Erythroblast (primary cell): ENCODE measurements around the gene KDM4C.

Experiments
- DNase-seq, 2 experiments: peaks; one replicate each; lab custom pipeline; 2025; lab: John Stamatoyannopoulos, UW
- GATA1 ChIP-seq: IDR thresholded peaks from 2 replicates; pipeline ENCODE4 v1.6.1; 2011; ENCODE audit warnings: low read depth, mild to moderate bottlenecking, control low read depth, low read length, moderate library complexity
- POLR2A ChIP-seq: IDR thresholded peaks from 2 replicates; pipeline ENCODE4 v1.6.1; 2011; ENCODE audit warnings: mild to moderate bottlenecking, low read length

The KDM4C gene

DNA sequence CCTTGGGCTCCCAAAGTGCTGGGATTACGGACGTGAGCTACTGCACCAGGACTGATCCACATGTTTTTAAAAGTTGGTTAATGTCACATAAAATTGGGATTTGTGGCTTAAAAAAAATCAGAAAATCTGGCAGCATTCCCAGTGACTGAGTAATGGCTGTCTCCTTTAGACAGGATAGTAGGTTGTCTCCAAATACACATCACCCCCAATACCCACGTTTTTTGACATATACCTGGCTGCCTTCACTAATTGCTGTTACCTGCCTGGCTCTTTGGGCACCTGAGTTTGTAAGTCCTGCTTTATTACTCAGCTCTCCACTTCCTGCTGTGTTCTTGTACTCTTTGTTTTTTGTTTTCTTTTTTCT lies 84.8 kb downstream of the KDM4C start:
- no peak for DNase-seq
- no peak for TF ChIP-seq GATA1
- TF ChIP-seq POLR2A, result no peak

DNA sequence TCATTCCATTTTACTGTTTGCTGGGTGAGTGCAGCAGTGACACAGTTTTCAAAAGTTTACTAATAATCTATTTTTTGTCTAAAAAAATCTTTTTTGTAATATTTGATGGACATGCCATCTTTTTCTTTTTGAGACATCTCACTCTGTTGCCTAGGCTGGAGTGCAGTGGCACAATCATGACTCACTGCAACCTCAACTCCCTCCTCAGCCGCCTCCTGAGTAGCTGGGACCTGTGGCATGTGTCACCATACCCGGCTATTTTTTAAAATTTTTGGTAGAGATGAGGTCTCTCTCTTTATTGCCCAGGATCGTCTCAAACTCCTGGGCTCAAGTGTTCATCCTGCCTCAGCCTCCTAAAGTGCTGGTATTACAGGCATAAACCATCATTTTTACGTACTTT lies 86.0 kb downstream of the KDM4C start:
- no peak for TF ChIP-seq GATA1
- TF ChIP-seq POLR2A, result no peak

DNA sequence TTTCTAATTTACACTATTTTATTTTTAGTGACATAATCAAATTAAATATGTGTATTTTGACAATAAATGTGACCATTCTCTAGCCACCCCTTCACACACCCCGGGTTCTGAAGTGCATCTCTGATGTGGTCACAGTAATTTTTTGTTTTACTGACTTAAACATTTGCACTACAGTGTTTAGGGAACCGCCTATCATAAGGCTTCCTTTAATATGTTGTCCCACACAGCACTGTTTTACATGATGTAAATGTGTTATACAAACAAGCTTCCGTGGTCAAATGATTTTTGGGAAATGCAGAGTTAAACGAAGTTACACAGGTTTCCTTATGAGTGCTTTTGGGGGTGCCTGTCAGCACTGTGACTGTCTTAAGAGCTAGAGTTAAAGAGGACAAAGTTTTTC lies 86.5 kb downstream of the KDM4C start:
- DNase-seq, result no peak
- no peak for TF ChIP-seq POLR2A
- TF ChIP-seq GATA1, result no peak

More for the DNA sequence above, 86.0 kb downstream of the KDM4C start:
- DNase-seq, result no peak

DNA sequence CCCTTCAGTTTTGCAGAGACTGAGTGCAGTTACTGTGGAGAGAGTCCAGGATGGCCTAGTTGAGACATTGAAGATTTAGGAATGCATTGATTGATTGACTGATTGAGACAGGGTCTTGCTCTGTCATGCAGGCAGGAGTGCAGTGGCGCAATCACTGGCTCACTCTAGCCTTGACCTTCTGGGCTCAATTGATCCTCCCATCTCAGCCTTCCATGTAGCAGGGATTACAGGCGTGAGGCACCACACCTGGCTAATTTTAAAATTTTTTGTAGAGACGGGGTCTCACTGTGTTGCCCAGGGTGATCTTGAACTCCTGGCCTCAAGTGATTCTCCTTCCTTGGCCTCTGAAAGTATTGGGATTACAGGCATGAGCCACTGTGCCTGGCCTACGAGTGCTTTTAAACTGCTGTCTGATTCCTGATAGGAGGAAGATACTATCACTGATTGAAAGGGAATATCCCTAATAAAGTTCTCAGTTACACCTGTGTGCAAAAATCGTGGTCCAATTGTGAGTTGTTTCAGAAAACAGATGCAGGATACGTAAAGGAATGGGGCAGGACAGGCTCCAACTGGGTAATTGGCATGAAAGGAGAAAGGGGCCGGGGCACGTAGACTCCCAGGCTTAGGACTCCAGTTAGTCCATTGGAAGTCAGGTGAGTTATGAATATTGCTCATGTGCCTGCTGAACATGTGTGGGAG lies 87.5 kb downstream of the KDM4C start:
- DNase-seq, result no peak
- TF ChIP-seq GATA1 (no peak), POLR2A (no peak)

DNA sequence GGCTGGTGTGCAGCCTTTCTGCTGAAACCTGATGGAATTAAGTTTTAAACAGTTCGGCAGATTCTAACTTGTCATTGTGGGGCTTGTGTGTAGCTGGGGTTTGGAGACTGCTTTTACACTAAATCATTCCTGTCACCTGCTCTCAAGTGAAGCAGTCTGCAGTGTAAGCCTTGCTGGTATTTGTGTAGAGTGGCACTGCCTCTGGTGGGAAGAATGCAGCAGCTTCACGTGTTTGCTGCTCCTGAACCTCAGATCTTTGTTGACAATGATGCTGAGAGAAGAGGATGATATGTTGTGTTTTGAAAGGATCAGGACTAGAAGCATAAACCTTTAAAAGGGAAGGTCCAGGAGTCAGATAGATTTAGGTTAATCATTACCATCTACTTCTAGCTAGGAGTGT lies 88.1 kb downstream of the KDM4C start:
- DNase-seq, result no peak
- no peak for TF ChIP-seq GATA1
- no peak for TF ChIP-seq POLR2A

DNA sequence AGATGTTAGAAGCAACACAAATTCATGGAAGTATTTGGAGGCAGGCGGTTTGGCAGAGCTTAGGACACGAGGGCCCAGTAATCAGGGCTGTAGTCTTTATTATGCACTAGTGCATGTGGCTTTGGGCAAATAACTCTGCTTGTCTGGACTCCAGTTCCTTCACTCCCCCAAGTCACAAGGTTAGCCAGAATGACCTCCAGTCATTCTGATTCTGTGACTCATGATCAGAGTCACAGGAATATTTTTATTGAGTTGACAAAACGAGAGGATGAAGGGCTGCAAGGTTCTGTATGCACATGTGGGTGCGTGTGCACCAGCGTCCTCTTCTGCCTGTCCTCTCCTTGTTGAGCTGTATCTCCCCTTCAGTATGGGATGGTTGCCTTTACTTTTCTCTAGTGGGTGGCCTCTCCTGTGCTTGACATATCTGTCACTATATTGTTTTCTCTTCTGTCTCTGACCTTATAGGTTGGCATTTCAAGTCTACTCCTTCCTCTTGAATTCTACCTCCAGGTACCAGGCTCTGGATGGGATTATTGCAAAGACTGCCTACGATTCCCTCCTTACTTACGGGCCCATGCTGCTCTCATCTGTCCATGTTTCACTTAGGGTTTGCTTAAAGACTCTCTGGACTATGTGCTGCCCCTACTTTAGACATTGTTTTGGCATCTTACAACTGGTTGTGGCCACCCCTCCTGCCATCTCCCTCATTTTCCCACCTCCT lies 94.6 kb downstream of the KDM4C start:
- no peak for TF ChIP-seq GATA1
- no peak for TF ChIP-seq POLR2A
- no peak for DNase-seq

DNA sequence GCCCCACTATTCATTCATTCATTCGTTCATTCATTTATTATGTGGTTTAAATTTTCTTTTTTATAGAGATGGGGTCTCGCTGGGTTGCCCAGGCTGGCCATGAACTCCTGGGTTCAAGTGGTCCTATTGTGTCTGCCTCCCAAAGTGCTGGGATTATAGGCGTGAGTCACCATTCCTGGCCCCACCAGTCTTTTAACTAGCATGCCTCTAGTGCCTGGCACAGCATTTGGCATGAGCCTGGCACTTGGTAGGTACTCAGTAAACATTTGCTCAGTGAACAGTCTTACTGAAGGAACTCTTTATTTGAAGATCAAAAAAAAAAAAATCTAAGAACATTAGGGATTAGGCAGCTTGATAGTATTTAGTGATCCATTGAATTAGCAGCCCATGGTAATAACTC lies 98.1 kb downstream of the KDM4C start:
- no peak for TF ChIP-seq GATA1
- TF ChIP-seq POLR2A, result no peak

DNA sequence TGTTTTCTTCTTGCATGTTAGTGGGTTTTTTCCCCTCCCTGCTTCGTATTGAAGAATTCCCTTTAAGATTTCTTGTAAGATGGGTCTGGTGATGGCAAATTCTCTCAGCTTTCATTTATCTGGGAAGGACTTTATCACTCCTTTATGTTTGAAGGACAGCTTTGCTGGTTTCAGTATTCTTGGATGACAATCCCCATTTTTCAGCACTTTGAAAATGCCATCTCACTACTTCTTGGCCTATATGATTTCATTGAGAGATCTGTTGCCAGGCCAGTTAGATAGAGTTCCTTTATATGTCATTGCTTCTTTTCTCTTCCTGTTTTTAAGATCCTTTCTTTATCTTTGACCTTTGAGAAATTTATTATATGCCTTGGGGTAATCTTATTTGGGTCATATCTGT lies 106.3 kb downstream of the KDM4C start:
- DNase-seq, result peak in 1 of 2 experiments; percentile 16
- TF ChIP-seq POLR2A (no peak), GATA1 (no peak)

More for the DNA sequence above, 98.1 kb downstream of the KDM4C start:
- DNase-seq, result no peak

DNA sequence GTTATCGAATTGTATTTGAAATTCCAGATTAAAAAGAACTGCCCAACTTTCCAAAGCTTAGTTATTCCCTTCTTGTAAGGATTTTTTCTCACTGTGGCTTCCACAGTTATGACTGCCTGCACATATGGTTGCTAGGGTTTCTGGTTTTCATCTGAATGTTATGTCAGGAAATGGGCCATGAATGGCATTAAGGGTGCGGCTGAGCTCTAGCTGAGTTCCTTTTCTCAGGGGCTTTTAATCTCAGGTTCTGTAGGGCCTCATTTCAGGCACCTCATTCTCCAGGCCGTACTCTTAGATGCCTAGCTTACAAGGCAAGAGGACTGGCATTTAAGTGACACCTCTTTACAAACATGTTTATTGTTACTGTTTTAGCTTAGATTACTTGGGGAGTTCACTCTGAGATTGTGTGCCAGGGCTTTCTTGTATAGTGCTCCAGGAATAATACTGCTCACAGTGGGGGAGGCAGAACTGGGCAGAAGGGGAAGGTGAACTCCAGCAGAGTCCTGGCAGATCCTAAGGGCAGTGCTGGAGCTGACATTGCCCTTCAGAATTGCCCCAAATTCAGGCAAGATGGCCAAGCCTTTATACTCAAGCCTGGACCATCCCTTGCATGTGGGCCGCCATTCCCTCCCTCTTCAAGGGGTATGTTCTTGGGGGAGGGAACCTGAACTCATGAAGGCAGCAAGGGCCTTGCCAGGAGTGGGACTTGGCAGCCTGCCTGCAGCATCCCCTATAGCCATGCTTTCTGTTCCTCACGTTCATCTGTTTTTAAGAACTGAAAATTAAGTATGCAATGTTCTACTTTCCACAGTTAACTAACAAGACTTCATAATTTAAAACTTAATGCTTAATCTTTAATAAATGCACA lies 111.5 kb downstream of the KDM4C start:
- TF ChIP-seq POLR2A (no peak), GATA1 (no peak)
- DNase-seq, result no peak

DNA sequence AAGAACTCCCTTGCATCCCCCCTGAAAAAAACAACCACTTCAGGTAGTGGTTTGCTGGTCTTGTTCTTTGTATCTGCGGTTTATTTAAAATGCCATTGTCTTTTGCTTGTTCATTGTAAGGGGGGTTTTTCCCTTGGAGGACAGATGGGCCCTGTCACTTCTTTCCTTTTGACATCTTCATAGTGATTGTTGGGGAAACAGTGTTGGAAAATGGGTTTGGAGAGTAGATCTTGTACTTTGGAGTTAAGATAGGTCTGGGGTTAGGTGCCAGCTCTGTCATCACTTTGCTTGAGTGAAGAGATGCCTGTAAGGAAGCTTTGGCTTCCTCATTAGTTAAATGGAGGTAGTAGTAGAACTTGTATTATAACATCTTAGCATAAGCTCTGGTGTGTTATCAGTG lies 112.4 kb downstream of the KDM4C start:
- TF ChIP-seq POLR2A (no peak), GATA1 (no peak)
- DNase-seq, result no peak

DNA sequence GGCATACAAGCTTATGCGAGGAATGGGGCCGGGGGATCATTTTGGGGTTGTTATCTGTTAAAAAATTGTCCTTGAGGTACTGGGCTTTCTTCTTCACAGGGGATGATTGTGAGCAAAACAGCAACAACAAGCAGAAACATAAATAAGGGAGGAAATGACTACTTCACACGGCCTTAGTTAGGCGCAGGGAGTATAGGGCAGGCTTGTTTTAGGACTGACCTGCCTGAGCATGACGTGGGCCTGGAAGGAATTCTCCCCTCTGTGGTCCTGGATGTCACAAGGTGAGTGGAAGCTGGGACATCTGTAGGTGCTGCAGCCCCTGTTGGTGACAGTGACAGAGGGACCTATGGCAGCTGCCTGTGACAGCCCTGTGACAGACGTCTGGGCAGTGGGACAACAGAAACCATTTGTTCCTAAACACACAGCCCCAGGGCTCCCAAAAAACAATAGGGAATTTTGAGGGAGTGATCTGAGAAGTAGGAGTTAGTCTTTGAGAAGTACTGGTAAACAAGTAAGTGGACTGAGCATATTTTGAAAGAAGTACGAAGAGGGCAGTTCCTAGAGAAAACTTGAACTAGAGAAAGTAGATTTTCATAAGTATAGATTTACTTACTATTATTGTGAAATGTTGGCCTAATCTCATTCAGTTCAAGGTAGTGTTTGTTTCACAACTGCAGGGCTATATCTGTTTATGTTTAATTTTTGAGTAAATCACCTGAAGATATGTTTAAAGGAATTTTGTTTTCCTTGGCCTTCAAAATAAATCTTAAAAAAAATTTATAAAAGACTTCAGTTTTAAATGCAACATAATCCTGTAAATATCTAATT lies 113.1 kb downstream of the KDM4C start:
- no peak for DNase-seq
- TF ChIP-seq POLR2A (no peak), GATA1 (no peak)

DNA sequence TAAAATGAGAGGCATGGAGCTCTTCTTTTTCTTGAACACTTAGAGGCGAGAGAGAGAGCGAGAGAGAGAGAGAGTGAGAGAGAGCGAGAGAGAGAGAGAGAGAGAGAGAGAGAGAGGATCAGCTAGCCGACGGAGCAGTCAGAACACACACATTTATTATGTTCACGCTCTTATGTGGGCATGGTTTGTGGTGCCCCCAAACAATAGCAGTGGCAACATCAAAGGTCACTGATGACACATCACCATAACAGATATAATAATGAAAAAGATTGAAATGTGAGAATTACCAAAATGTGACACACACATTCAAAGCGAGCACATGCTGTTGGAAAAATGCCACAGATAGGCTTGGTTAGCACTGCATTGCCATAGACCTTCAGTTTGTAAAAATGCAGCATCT lies 116.1 kb downstream of the KDM4C start:
- no peak for DNase-seq
- TF ChIP-seq POLR2A (no peak), GATA1 (no peak)
